ENCODE results near the gene NOL11.

NOL11 gene

GRCh38 chr17:67725373-67725791, 7.6 kb downstream of the NOL11 start:
- TF ChIP-seq REST (IDR thresholded peaks at IDR 0.05; ENCODE audit: low read depth): no peak
- no peak for TF ChIP-seq TEAD4 (IDR thresholded peaks at IDR 0.05)
- no peak for TF ChIP-seq YY1 (IDR thresholded peaks at IDR 0.05; ENCODE audit: low read depth)
- no peak for TF ChIP-seq ZBTB7A (IDR thresholded peaks at IDR 0.05; ENCODE audit: low read depth)
- no peak for TF ChIP-seq EGR1 (IDR thresholded peaks at IDR 0.05)
- no peak for TF ChIP-seq FOXM1 (IDR thresholded peaks at IDR 0.05; ENCODE audit: borderline replicate concordance, low read depth)
- TF ChIP-seq CEBPB (IDR thresholded peaks at IDR 0.05): no peak
- no peak for TF ChIP-seq EP300 (IDR thresholded peaks at IDR 0.05; ENCODE audit: borderline replicate concordance)
- no peak for TF ChIP-seq CREB1 (IDR thresholded peaks at IDR 0.05; ENCODE audit: low read depth)
- TF ChIP-seq RAD21 (IDR thresholded peaks at IDR 0.05; ENCODE audit: low read depth): no peak
- TF ChIP-seq NFIC (IDR thresholded peaks at IDR 0.05): no peak
- TF ChIP-seq, protein P1, sequence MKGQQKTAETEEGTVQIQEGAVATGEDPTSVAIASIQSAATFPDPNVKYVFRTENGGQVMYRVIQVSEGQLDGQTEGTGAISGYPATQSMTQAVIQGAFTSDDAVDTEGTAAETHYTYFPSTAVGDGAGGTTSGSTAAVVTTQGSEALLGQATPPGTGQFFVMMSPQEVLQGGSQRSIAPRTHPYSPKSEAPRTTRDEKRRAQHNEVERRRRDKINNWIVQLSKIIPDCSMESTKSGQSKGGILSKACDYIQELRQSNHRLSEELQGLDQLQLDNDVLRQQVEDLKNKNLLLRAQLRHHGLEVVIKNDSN (IDR thresholded peaks at IDR 0.05): no peak
- no peak for TF ChIP-seq TCF12 (IDR thresholded peaks at IDR 0.05; ENCODE audit: low read depth)
- TF ChIP-seq MAX (IDR thresholded peaks at IDR 0.05): no peak

DNA sequence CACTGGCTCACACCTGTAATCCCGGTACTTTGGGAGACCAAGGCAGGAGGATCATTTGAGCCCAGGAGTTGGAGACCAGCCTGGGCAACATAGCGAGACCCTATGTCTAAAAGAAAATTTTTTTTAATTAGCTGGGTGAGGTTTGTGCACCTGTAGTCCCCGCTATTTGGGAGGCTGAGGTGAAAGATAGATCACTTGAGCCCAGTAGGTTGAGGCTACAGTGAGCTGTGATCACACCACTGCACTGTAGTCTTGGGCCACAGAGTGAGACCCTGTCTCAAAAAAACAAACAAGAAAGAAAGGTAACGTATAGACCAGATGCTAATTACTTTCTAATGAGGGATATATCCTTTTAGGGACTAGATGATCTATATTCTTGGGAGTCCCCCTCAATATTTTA, 8.1 kb downstream of the NOL11 start:
- TF ChIP-seq ZBTB7A (IDR thresholded peaks at IDR 0.05; ENCODE audit: low read depth) (no peak), EP300 (IDR thresholded peaks at IDR 0.05; ENCODE audit: borderline replicate concordance) (no peak), FOXM1 (IDR thresholded peaks at IDR 0.05; ENCODE audit: borderline replicate concordance, low read depth) (no peak), TAF1 (IDR thresholded peaks at IDR 0.05; ENCODE audit: low read depth) (no peak), EGR1 (IDR thresholded peaks at IDR 0.05) (no peak), YY1 (IDR thresholded peaks at IDR 0.05; ENCODE audit: low read depth) (no peak), MAX (IDR thresholded peaks at IDR 0.05) (no peak), TCF12 (IDR thresholded peaks at IDR 0.05; ENCODE audit: low read depth) (no peak), RAD21 (IDR thresholded peaks at IDR 0.05; ENCODE audit: low read depth) (no peak), CEBPB (IDR thresholded peaks at IDR 0.05) (no peak), REST (IDR thresholded peaks at IDR 0.05; ENCODE audit: low read depth) (no peak), NFIC (IDR thresholded peaks at IDR 0.05) (no peak)
- TF ChIP-seq, protein P1 (IDR thresholded peaks at IDR 0.05): no peak

GRCh38 chr17:67729903-67730302, 12.2 kb downstream of the NOL11 start:
- TF ChIP-seq YY1 (IDR thresholded peaks at IDR 0.05; ENCODE audit: low read depth): no peak
- TF ChIP-seq MAX (IDR thresholded peaks at IDR 0.05): no peak
- no peak for TF ChIP-seq TEAD4 (IDR thresholded peaks at IDR 0.05)
- no peak for TF ChIP-seq EGR1 (IDR thresholded peaks at IDR 0.05)
- TF ChIP-seq FOXM1 (IDR thresholded peaks at IDR 0.05; ENCODE audit: borderline replicate concordance, low read depth): no peak

DNA sequence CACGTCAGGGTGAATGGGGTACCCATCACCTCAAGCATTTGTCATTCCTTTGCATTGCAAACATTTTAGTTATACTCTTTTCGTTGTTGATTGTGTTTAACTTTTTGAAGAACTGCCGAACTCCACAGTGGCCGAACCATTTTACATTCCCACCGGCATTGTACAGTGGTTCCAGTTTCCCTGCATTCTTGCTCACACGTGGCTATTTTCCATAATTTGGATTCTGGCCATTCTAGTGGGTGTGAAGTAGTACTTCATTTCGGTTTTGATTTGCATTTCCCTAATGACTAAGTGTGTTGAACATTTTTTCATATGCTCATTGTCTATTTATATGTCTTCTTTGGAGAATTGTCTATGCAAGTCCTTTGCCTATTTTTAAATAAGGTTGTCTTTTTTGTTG, 13.0 kb downstream of the NOL11 start:
- TF ChIP-seq, protein P1 (IDR thresholded peaks at IDR 0.05): no peak
- TF ChIP-seq ZBTB7A (IDR thresholded peaks at IDR 0.05; ENCODE audit: low read depth) (no peak), REST (IDR thresholded peaks at IDR 0.05; ENCODE audit: low read depth) (no peak), TAF1 (IDR thresholded peaks at IDR 0.05; ENCODE audit: low read depth) (no peak), YY1 (IDR thresholded peaks at IDR 0.05; ENCODE audit: low read depth) (no peak), FOXM1 (IDR thresholded peaks at IDR 0.05; ENCODE audit: borderline replicate concordance, low read depth) (no peak), EGR1 (IDR thresholded peaks at IDR 0.05) (no peak), EP300 (IDR thresholded peaks at IDR 0.05; ENCODE audit: borderline replicate concordance) (no peak), MAX (IDR thresholded peaks at IDR 0.05) (no peak), CREB1 (IDR thresholded peaks at IDR 0.05; ENCODE audit: low read depth) (no peak), RAD21 (IDR thresholded peaks at IDR 0.05; ENCODE audit: low read depth) (no peak), TEAD4 (IDR thresholded peaks at IDR 0.05) (no peak), NFIC (IDR thresholded peaks at IDR 0.05) (no peak), CEBPB (IDR thresholded peaks at IDR 0.05) (no peak), TCF12 (IDR thresholded peaks at IDR 0.05; ENCODE audit: low read depth) (no peak)
